Astrocyte of the cerebellum (primary cell): ENCODE results near the gene IYD.

Source experiments
- DNase-seq: peaks from one replicate; pipeline ENCODE4 v3.0.0-alpha.2; 2011; ENCODE audit warnings: low read depth
- H3K4me3 ChIP-seq: 2 replicates; pipeline ENCODE4 v1.5.1; 2011; ENCODE audit warnings: mild to moderate bottlenecking, low read depth, low read length, moderate library complexity
- CTCF ChIP-seq: IDR thresholded peaks from 2 replicates; pipeline ENCODE4 v1.5.1; 2012; ENCODE audit warnings: low read length, low read depth, moderate library complexity, mild to moderate bottlenecking; ENCODE audit errors: missing control alignments
- in situ Hi-C: cut with HindIII; loops from 2 replicates; pipeline ENCODE4 v1.10.0; 2017; ENCODE audit warnings: low sequenced_read_pairs

Gene IYD

DNA sequence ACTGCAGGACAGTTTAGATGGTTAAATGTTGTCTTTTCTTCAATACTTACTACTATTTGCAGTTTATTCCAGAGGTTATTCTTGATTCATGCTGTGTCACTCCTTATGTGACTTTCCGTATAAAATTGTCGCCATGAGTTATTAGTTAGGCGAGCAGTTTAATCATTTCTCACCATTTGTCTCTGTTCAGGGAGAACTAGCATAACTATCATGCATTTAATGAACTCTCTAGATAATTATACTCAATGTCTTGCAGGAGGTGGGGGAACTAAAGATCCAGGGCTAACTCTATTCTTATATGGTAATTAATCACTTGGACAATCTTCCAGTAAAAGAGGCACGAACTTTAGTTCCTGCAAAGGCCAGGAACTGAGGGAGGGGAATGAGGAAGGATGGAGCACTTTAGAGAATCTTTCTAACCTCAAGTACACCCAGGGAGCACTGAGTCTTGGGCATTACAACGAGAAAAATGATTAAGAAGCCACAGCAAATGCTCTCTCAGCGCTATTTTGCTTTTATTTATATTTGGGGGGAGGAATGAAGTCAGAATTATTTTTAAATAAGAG lies 58.3 kb downstream of the IYD start:
- in situ Hi-C loops, result no loop called here
- DNase-seq, result no peak
- H3K4me3 ChIP-seq, result no peak overlapping the region
- no peak for TF ChIP-seq CTCF

DNA sequence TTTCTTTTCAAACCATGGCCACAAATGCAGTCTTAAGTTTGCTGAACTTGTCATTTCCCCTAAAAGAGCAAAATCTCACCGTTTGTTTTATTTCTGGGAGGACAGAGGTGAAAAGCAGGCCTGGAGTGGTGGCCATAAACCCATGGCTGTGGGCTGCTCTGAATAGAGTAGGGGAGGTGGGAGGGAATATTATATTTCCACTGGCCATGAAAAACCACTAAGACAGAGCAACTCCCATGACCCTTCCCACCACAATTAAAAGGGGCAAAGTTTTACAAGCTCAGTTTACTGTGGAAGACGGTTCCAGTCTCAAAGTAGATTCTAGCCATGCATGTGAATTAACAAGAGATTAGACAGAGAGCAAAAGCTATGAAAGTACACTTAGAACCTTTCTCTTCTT lies 59.0 kb downstream of the IYD start:
- H3K4me3 ChIP-seq, result no peak overlapping the region
- TF ChIP-seq CTCF, result no peak
- in situ Hi-C loops, result no loop called here
- DNase-seq, result no peak

GRCh38 chr6:150430815-150431214 lies 62.0 kb downstream of the IYD start:
- TF ChIP-seq CTCF, result no peak
- no peak for DNase-seq
- H3K4me3 ChIP-seq, result no peak overlapping the region
- in situ Hi-C loops, result no loop called here

DNA sequence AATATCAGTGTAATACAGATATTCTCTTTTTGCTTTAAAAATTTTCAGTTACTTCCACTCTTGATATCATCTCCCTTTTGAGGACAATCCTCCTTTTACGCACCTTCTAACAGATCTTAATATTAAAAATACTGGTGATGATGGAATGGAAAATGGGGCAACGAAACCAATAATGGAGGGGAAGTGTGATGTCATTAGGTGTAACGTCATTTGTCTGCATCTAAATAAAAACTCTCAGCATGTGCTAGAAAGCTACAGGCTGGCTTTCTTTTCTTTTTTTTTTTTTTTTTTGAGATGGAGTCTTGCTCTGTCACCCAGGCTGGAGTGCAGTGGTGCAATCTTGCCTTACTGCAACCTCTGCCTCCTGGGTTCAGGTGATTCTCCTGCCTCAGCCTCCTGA lies 66.5 kb downstream of the IYD start:
- TF ChIP-seq CTCF, result no peak
- DNase-seq, result no peak
- in situ Hi-C loops, result no loop called here
- H3K4me3 ChIP-seq, result no peak overlapping the region

GRCh38 chr6:150435832-150436231 lies 67.0 kb downstream of the IYD start:
- no peak for TF ChIP-seq CTCF
- no peak for DNase-seq
- H3K4me3 ChIP-seq, result no peak overlapping the region
- in situ Hi-C loops, result no loop called here

GRCh38 chr6:150439373-150439772 lies 70.6 kb downstream of the IYD start:
- in situ Hi-C loops, result no loop called here
- DNase-seq, result no peak
- H3K4me3 ChIP-seq, result no peak overlapping the region
- TF ChIP-seq CTCF, result no peak

- no peak for TF ChIP-seq CTCF
- no peak for DNase-seq
- no peak overlapping the region for H3K4me3 ChIP-seq
- in situ Hi-C loops, result no loop called here
Measured at GRCh38 chr6:150443621-150444020, 74.8 kb downstream of the IYD start.
